Measurements from ENCODE around the gene TNXB.
"Not testable (repeated sequence)": the region's sequence is repeated elsewhere in the genome, so short reads cannot be mapped to it uniquely, and the experiment has no call there.

The TNXB gene

DNA sequence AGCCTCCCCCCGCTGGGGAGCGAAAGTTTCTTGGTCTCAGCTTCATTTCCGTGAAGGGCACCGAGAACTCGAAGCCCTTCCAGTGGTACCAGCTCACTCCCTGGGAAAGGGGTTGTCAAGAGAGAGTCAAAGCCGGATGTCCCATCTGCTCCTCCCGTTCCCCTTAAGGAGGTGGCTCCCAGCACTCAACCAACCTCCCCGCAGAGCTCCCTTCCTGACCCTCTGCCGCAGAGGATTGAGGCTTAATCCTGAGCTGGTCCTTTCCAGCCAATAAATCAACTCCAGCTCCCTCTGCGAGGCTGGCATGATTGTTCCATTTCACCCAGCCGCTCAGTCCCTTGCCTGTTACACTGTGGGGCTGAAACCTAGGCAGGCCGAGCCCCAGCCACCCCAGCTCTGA, 100.5 kb downstream of the TNXB start:
- FAIRE-seq; DNase-seq (ENCODE audit: low spot score): not testable (repeated sequence)

DNA sequence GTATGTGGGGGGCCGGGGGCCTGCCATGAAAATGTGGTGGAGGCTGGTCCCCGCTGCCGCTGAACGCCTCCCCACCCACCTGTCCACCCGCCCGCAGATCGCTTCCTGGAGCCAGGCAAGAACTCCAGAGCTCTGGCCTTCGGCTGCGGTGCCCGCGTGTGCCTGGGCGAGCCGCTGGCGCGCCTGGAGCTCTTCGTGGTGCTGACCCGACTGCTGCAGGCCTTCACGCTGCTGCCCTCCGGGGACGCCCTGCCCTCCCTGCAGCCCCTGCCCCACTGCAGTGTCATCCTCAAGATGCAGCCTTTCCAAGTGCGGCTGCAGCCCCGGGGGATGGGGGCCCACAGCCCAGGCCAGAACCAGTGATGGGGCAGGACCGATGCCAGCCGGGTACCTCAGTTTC, 101.1 kb downstream of the TNXB start:
- FAIRE-seq; DNase-seq (ENCODE audit: low spot score): not testable (repeated sequence)

DNA sequence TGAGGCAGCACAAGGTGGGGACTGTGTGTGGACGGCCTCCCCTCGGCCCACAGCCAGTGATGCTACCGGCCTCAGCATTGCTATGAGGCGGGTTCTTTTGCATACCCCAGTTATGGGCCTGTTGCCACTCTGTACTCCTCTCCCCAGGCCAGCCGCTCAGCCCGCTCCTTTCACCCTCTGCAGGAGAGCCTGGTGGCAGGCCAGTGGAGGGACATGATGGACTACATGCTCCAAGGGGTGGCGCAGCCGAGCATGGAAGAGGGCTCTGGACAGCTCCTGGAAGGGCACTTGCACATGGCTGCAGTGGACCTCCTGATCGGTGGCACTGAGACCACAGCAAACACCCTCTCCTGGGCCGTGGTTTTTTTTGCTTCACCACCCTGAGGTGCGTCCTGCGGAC, 102.1 kb downstream of the TNXB start:
- DNase-seq (ENCODE audit: low spot score); FAIRE-seq: not testable (repeated sequence)

DNA sequence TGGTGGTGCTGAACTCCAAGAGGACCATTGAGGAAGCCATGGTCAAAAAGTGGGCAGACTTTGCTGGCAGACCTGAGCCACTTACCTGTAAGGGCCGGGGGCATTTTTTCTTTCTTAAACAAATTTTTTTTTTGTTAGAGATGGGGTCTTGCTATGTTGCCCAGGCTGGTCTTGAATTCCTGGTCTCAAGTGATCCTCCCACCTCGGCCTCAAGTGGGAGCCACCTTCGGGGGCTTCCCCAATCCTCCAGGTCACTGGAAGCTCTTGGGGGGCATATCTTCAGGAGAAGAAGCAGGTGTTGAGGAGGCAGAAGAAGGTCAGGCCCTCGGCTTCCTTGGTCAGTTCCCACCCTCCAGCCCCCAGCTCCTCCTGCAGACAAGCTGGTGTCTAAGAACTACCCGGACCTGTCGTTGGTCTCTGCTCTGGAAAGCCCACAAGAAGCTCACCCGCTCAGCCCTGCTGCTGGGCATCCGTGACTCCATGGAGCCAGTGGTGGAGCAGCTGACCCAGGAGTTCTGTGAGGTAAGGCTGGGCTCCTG, 103.1 kb downstream of the TNXB start:
- not testable (repeated sequence) for DNase-seq (ENCODE audit: low spot score); FAIRE-seq

DNA sequence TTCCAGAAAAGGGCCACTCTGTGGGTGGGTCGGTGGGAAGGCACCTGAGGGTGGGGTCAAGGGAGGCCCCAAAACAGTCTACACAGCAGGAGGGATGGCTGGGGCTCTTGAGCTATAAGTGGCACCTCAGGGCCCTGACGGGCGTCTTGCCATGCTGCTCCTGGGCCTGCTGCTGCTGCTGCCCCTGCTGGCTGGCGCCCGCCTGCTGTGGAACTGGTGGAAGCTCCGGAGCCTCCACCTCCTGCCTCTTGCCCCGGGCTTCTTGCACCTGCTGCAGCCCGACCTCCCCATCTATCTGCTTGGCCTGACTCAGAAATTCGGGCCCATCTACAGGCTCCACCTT, 103.6 kb downstream of the TNXB start:
- DNase-seq (ENCODE audit: low spot score); FAIRE-seq: not testable (repeated sequence)

DNA sequence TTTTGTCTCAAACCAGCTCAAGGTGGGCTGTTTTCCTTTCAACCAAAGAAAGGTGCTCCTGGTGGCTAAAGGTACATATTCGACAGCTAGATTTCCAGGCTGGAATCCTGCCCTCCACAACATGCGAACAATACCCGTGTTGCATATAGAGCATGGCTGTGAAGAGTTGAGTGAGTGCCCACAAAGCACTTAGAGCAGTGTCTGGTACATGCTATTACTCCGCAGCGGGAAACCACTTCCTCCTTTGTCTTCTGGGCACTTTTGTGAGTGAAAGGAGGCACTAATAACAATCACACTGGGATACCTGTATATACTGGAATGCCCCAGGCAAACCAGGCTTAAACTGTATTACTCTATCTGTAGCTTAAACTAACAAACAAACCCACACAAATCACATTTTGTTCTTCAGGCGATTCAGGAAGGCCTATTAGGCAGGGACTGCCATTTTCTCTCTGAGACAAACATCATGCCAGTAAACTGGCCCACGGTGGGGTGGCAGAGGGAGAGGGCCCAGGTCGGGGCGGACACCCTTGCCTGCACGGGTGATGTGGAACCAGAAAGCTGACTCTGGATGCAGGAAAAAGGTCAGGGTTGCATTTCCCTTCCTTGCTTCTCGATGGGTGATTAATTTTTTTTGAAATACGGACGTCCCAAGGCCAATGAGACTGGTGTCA, 104.1 kb downstream of the TNXB start:
- not testable (repeated sequence) for FAIRE-seq

DNA sequence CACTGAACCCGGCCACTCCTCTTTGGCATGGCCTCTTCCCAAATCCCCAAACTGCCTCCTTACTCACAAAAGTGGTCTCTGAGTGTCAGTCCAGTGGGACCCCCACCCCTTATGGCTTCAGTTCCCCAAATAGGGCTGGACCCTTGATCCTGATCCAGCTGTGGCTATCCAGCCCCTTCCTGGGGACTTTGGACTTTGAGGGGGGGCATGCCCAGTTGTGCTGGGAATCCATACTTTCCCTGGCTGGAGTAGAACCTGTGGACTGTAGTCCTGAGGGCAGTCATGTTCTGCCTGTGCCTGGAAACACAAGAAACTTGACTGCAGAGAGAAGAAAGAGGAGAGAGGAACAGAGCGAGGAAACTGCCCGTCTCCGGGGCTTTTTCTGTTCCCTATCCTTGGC, 104.7 kb downstream of the TNXB start:
- DNase-seq (ENCODE audit: low spot score); FAIRE-seq: not testable (repeated sequence)

More for the DNA sequence above, 104.1 kb downstream of the TNXB start:
- not testable (repeated sequence) for DNase-seq (ENCODE audit: low spot score)

DNA sequence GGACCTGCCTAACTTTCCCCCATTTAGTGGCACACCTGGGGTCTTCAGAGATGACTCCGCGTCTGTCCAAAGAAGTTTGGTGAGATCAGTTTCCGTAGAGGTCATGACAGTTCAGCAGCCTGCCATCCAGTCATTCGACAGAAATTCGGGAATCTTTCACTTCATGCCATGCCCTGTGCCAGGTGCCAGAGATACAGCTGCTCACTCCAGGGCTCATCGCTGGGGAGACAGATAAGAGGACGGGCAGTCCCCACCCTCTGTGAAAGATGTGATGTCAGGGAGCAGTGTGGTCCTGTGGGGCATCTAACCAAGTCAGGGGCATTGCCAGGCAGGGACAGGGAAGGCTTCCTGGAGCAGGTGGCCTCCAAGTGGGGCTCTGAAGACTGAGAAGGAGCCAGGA, 105.8 kb downstream of the TNXB start:
- FAIRE-seq, result peak; percentile 61
- not testable (repeated sequence) for DNase-seq (ENCODE audit: low spot score)

DNA sequence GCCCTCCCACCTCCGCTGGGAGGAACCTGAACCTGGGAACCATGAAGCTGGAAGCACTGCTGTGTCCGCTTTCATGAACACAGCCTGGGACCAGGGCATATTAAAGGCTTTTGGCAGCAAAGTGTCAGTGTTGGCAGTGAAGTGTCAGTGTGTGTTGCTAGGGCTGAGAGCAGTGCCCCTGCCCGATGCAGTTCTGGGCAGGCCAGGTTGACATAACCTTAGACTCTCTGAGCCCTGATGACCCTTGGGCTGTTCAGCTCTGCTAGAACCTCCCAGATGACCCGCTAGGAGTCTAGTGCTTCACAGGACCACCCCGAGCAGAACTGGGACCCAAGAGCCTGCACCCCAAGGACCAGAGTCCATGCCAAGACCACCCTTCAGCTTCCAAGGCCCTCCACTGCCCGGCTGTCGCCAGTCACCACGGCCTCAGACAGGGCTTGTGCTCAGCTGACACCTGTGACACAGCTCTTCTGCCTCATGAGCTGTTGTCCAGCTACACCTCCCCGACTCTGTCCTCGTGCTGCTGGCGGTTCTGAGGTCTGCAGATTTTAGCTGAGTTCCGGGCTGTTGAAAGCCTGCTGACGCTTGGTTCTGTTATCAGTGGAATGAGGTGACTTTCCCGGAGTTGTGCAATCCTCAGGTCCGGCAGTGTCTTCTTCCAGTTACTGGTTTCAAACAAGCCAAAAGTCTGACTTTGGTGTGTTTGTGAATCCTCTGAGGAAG, 106.4 kb downstream of the TNXB start:
- DNase-seq (ENCODE audit: low spot score); FAIRE-seq: not testable (repeated sequence)

DNA sequence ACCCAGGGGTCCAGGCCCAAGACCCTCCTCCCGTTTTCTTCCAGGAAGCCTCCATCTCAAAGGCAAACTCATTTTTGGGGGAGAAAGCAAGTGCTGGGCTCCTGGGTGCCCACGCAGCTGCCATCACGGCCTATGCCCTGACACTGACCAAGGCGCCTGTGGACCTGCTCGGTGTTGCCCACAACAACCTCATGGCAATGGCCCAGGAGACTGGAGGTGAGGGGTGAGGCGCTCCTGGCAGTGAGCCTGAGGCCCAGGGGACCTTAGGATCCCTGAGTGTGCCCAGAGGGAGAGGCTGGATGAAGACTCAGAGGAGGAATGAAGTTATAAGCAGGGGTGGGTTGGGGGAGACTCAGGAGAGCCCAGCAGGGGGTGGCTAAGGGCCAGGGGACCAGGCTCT, 112.8 kb downstream of the TNXB start:
- not testable (repeated sequence) for FAIRE-seq

DNA sequence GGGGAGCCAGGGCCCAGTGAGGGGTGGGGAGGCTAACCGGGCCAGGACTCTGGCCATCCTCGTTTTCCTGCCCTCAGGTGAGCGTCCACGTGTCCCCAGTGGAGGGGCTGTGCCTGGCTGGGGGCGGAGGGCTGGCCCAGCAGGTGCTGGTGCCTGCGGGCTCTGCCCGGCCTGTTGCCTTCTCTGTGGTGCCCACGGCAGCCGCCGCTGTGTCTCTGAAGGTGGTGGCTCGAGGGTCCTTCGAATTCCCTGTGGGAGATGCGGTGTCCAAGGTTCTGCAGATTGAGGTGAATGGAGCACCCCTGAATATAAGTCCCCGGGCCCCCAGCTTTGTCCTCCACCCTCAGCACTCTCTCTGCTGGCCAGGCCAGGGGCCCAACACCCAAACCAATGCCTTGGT, 114.7 kb downstream of the TNXB start:
- not testable (repeated sequence) for DNase-seq (ENCODE audit: low spot score); FAIRE-seq

More for the DNA sequence above, 112.8 kb downstream of the TNXB start:
- DNase-seq (ENCODE audit: low spot score), result not testable (repeated sequence)

Data from urothelium cell line (cell line).